ENCODE results near the gene PSG7. TPM values are rescaled to one million over a fixed set of nuclear protein-coding genes. Genes with fewer than 3 reads are reported as not detected.
"Not testable (repeated sequence)": the region's sequence is repeated elsewhere in the genome, so short reads cannot be mapped to it uniquely, and the experiment has no call there.

The PSG7 gene
- total RNA-seq, 1 experiment from 2014 or later = not detected

DNA sequence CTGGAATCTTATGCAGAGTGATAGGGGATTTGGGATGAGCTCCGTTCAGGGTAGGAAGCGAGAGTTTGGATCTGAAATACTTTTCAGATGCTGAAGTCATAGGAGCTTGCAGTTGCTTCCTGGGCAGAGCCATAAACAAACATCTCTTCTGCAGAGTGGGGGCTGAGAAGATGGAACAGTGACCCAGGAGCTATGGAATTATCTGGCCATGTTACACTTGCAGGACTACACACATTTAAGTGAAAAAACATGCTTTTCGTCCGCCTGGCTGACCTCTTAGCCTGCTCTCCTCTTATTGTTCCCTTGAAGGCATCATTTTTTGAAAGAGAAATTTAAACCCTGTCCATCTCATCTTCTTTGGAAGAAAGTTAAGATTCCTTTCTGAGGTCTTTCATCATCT is 48.6 kb upstream of the PSG7 start:
- no peaks in the 10 kb centered on the region for H3K27me3 ChIP-seq (ENCODE audit: insufficient read depth, low read length)
- H3T11ph ChIP-seq (ENCODE audit: low read length) = no peak overlapping the region
- H2BK15ac ChIP-seq (ENCODE audit: low read depth, low read length) = no peak overlapping the region
- Mint-ChIP-seq H3K27me3 (ENCODE audit: low read depth) (no peaks in the 10 kb centered on the region; the same call in 1 of the 2 replicates), H3K36me3 (ENCODE audit: insufficient read depth in 1 of 3, low read depth in 3 of 3) (peaks cover 0 to 32% (median 15%) of the 10 kb centered on the region in 3 experiments; a peak in 6 of 7 replicates), H3K4me1 (no peaks in the 10 kb centered on the region), H3K27ac (no peak overlapping the region), H3K9me3 (peaks cover 81 to 83% of the 10 kb centered on the region in 2 experiments), H3K4me3 (no peak overlapping the region)
- H3K18ac ChIP-seq (ENCODE audit: insufficient read length, low read depth, low read length) = no peak overlapping the region
- H2BK5ac ChIP-seq (ENCODE audit: insufficient read length, low read length) = no peak overlapping the region
- no peak overlapping the region for H4K91ac ChIP-seq (ENCODE audit: insufficient read length, low read depth, low read length)
- H2AFZ ChIP-seq (ENCODE audit: low read length) = no peak overlapping the region
- peaks cover 43% of the 10 kb centered on the region for H3K9me3 ChIP-seq (ENCODE audit: control insufficient read depth, low read depth, low read length)
- no peak for DNase-seq
- H3K56ac ChIP-seq (ENCODE audit: insufficient read length, low read depth, low read length) = no peak overlapping the region
- no peak overlapping the region for H2BK12ac ChIP-seq (ENCODE audit: insufficient read length, low read depth, low read length)
- WGBS (ENCODE audit: extremely low coverage, insufficient read length, low lambda C conversion rate) = no CpG with 5 or more reads among the region's 4 CpGs
- no peak overlapping the region for H3K27ac ChIP-seq (ENCODE audit: insufficient read length, low read depth, low read length)
- H3K4me2 ChIP-seq (ENCODE audit: insufficient read depth, insufficient read length, low read length) = no peak overlapping the region
- H3K14ac ChIP-seq (ENCODE audit: insufficient read depth, low read length) = no peak overlapping the region
- H3K79me2 ChIP-seq (ENCODE audit: insufficient read depth, low read length) = no peaks in the 10 kb centered on the region
- H2BK20ac ChIP-seq (ENCODE audit: low read depth, low read length, poor library complexity, severe bottlenecking) = no peak overlapping the region
- no peak overlapping the region for H3K9ac ChIP-seq (ENCODE audit: extremely low read depth, insufficient read length, low read length)
- H4K5ac ChIP-seq (ENCODE audit: insufficient read length, low read depth, low read length) = no peak overlapping the region
- H2BK120ac ChIP-seq (ENCODE audit: low read depth, low read length, poor library complexity, severe bottlenecking) = no peak overlapping the region
- no peak overlapping the region for H3K23ac ChIP-seq (ENCODE audit: insufficient read length, low read depth, low read length)
- no peaks in the 10 kb centered on the region for H3K4me1 ChIP-seq (ENCODE audit: insufficient read depth, low read length)
- no peaks in the 10 kb centered on the region for H3K79me1 ChIP-seq (ENCODE audit: insufficient read depth, low read depth, low read length, poor library complexity, severe bottlenecking)
- H3K4ac ChIP-seq (ENCODE audit: low read depth, low read length) = no peak overlapping the region
- no peaks in the 10 kb centered on the region for H3K23me2 ChIP-seq (ENCODE audit: insufficient read length, low read depth, low read length, poor library complexity, severe bottlenecking)
- no peaks in the 10 kb centered on the region for H4K20me1 ChIP-seq (ENCODE audit: control insufficient read depth, insufficient read depth, insufficient read length)
- no peak for TF ChIP-seq CTCF (conservative IDR thresholded peaks at IDR 0.05)
- H2AK5ac ChIP-seq (ENCODE audit: insufficient read length, low read length) = no peak overlapping the region
- H4K8ac ChIP-seq (replicated peaks; ENCODE audit: insufficient read length, low read depth, low read length) = no peak overlapping the region

- H3K4me3 Mint-ChIP-seq; H3K14ac ChIP-seq (ENCODE audit: insufficient read depth, low read length); H3K4me2 ChIP-seq (ENCODE audit: insufficient read depth, insufficient read length, low read length); H3K4ac ChIP-seq (ENCODE audit: low read depth, low read length); H3K27ac Mint-ChIP-seq; H4K5ac ChIP-seq (ENCODE audit: insufficient read length, low read depth, low read length); H3K27ac ChIP-seq (ENCODE audit: insufficient read length, low read depth, low read length); H4K20me1 ChIP-seq (ENCODE audit: control insufficient read depth, insufficient read depth, insufficient read length); H2BK12ac ChIP-seq (ENCODE audit: insufficient read length, low read depth, low read length); DNase-seq; H3K23me2 ChIP-seq (ENCODE audit: insufficient read length, low read depth, low read length, poor library complexity, severe bottlenecking); H2BK120ac ChIP-seq (ENCODE audit: low read depth, low read length, poor library complexity, severe bottlenecking); H3K23ac ChIP-seq (ENCODE audit: insufficient read length, low read depth, low read length); H2BK5ac ChIP-seq (ENCODE audit: insufficient read length, low read length); H3K4me1 ChIP-seq (ENCODE audit: insufficient read depth, low read length); H3K27me3 ChIP-seq (ENCODE audit: insufficient read depth, low read length); H2AFZ ChIP-seq (ENCODE audit: low read length); H3K56ac ChIP-seq (ENCODE audit: insufficient read length, low read depth, low read length); H3T11ph ChIP-seq (ENCODE audit: low read length); H3K79me2 ChIP-seq (ENCODE audit: insufficient read depth, low read length); H3K9ac ChIP-seq (ENCODE audit: extremely low read depth, insufficient read length, low read length); H3K27me3 Mint-ChIP-seq (ENCODE audit: low read depth); H4K8ac ChIP-seq (replicated peaks; ENCODE audit: insufficient read length, low read depth, low read length); H3K18ac ChIP-seq (ENCODE audit: insufficient read length, low read depth, low read length); H2BK15ac ChIP-seq (ENCODE audit: low read depth, low read length); H2BK20ac ChIP-seq (ENCODE audit: low read depth, low read length, poor library complexity, severe bottlenecking); H2AK5ac ChIP-seq (ENCODE audit: insufficient read length, low read length); H3K79me1 ChIP-seq (ENCODE audit: insufficient read depth, low read depth, low read length, poor library complexity, severe bottlenecking); H3K4me1 Mint-ChIP-seq; H4K91ac ChIP-seq (ENCODE audit: insufficient read length, low read depth, low read length): not testable (repeated sequence)
- Mint-ChIP-seq H3K36me3 (ENCODE audit: insufficient read depth in 1 of 3, low read depth in 3 of 3) (peaks cover 0 to 31% (median 10%) of the 10 kb centered on the region in 3 experiments; a peak in 5 of 7 replicates), H3K9me3 (peaks cover 82 to 84% of the 10 kb centered on the region in 2 experiments)
- H3K9me3 ChIP-seq (ENCODE audit: control insufficient read depth, low read depth, low read length) = peaks cover 38% of the 10 kb centered on the region
These were observed 45.1 kb upstream of the PSG7 start for GRCh38 chr19:42982111-42982510.

Measured in H9 (cell line).